H9 (cell line): ENCODE results near the gene RPL11. TPM values are rescaled to one million over a fixed set of nuclear protein-coding genes. Genes with fewer than 3 reads are reported as not detected.

Experiments used
- DNase-seq: peaks from one replicate; pipeline ENCODE4 v3.0.0-alpha.2; 2017
- H2AFZ ChIP-seq: one replicate; pipeline ENCODE4 v1.6.1; 2013; ENCODE audit warnings: mild to moderate bottlenecking, low read length, control low read depth, moderate library complexity
- H2AK5ac ChIP-seq: 2 replicates; pipeline ENCODE4 v1.6.1; 2013; ENCODE audit warnings: low read length, control low read depth, mixed read lengths; ENCODE audit not compliant: insufficient read length
- H2BK120ac ChIP-seq: one replicate; pipeline ENCODE4 v1.6.1; 2013; ENCODE audit warnings: low read depth, mild to moderate bottlenecking, low read length, control low read depth, inconsistent platforms; ENCODE audit not compliant: poor library complexity, severe bottlenecking
- H2BK12ac ChIP-seq: 2 replicates; pipeline ENCODE4 v1.6.1; 2013; ENCODE audit warnings: low read length, control low read depth, mixed read lengths, low read depth; ENCODE audit not compliant: insufficient read length
- H2BK15ac ChIP-seq: 2 replicates; pipeline ENCODE4 v1.6.1; 2013; ENCODE audit warnings: low read depth, low read length, control low read depth
- H2BK20ac ChIP-seq: one replicate; pipeline ENCODE4 v1.6.1; 2013; ENCODE audit warnings: low read depth, mild to moderate bottlenecking, low read length, control low read depth, inconsistent platforms; ENCODE audit not compliant: poor library complexity, severe bottlenecking
- H2BK5ac ChIP-seq: 2 replicates; pipeline ENCODE4 v1.6.1; 2013; ENCODE audit warnings: low read length, control low read depth, mixed read lengths; ENCODE audit not compliant: insufficient read length
- H3K14ac ChIP-seq: 2 replicates; pipeline ENCODE4 v1.6.1; 2013; ENCODE audit warnings: low read length, control low read depth; ENCODE audit not compliant: insufficient read depth
- H3K18ac ChIP-seq: 2 replicates; pipeline ENCODE4 v1.6.1; 2013; ENCODE audit warnings: low read depth, mild to moderate bottlenecking, mixed read lengths, low read length, control low read depth; ENCODE audit not compliant: insufficient read length
- H3K23ac ChIP-seq: 2 replicates; pipeline ENCODE4 v1.6.1; 2013; ENCODE audit warnings: low read length, control low read depth, mixed read lengths, low read depth; ENCODE audit not compliant: insufficient read length
- H3K23me2 ChIP-seq: 2 replicates; pipeline ENCODE4 v1.6.1; 2013; ENCODE audit warnings: low read depth, mild to moderate bottlenecking, mixed read lengths, low read length, control low read depth; ENCODE audit not compliant: insufficient read length, poor library complexity, severe bottlenecking
- H3K27ac ChIP-seq: 2 replicates; pipeline ENCODE4 v1.5.1; 2013; ENCODE audit warnings: low read length, control low read depth, mixed read lengths, low read depth; ENCODE audit not compliant: insufficient read length
- H3K27me3 ChIP-seq: 2 replicates; pipeline ENCODE4 v1.6.1; 2013; ENCODE audit warnings: low read length, control low read depth, inconsistent platforms; ENCODE audit not compliant: insufficient read depth
- H3K4ac ChIP-seq: 2 replicates; pipeline ENCODE4 v1.6.1; 2013; ENCODE audit warnings: low read depth, mild to moderate bottlenecking, control low read depth, inconsistent platforms, low read length, moderate library complexity
- H3K4me1 ChIP-seq: 2 replicates; pipeline ENCODE4 v1.6.1; 2013; ENCODE audit warnings: low read length, control low read depth, inconsistent platforms; ENCODE audit not compliant: insufficient read depth
- H3K4me2 ChIP-seq: 2 replicates; pipeline ENCODE4 v1.6.1; 2013; ENCODE audit warnings: low read length, control low read depth, mixed read lengths; ENCODE audit not compliant: insufficient read length, insufficient read depth
- H3K56ac ChIP-seq: 2 replicates; pipeline ENCODE4 v1.6.1; 2013; ENCODE audit warnings: low read depth, mild to moderate bottlenecking, mixed read lengths, low read length, control low read depth; ENCODE audit not compliant: insufficient read length
- H3K79me1 ChIP-seq: 2 replicates; pipeline ENCODE4 v1.6.1; 2013; ENCODE audit warnings: low read depth, mild to moderate bottlenecking, moderate library complexity, low read length, control low read depth, inconsistent platforms; ENCODE audit not compliant: insufficient read depth, poor library complexity, severe bottlenecking
- H3K79me2 ChIP-seq: 2 replicates; pipeline ENCODE4 v1.6.1; 2013; ENCODE audit warnings: low read length, control low read depth, inconsistent platforms; ENCODE audit not compliant: insufficient read depth
- H3K9ac ChIP-seq: 2 replicates; pipeline ENCODE4 v1.6.1; 2013; ENCODE audit warnings: low read length, control low read depth, mixed read lengths; ENCODE audit not compliant: insufficient read length; ENCODE audit errors: extremely low read depth
- H3K9me3 ChIP-seq: one replicate; pipeline ENCODE4 v1.6.1; 2013; ENCODE audit warnings: low read depth, low read length, inconsistent platforms; ENCODE audit not compliant: control insufficient read depth
- H3T11ph ChIP-seq: one replicate; pipeline ENCODE4 v1.6.1; 2013; ENCODE audit warnings: mild to moderate bottlenecking, low read length, control low read depth, inconsistent platforms
- H4K20me1 ChIP-seq: one replicate; pipeline ENCODE4 v1.6.1; 2013; ENCODE audit not compliant: control insufficient read depth, insufficient read length, insufficient read depth
- H4K5ac ChIP-seq: 2 replicates; pipeline ENCODE4 v1.6.1; 2013; ENCODE audit warnings: low read depth, mild to moderate bottlenecking, mixed read lengths, low read length, control low read depth; ENCODE audit not compliant: insufficient read length
- H4K8ac ChIP-seq: replicated peaks from 2 replicates; pipeline ENCODE4 v1.6.1; 2013; ENCODE audit warnings: low read length, control low read depth, mixed read lengths, low read depth; ENCODE audit not compliant: insufficient read length
- H4K91ac ChIP-seq: 2 replicates; pipeline ENCODE4 v1.6.1; 2013; ENCODE audit warnings: low read depth, mild to moderate bottlenecking, moderate library complexity, mixed read lengths, low read length, control low read depth; ENCODE audit not compliant: insufficient read length
- H3K27ac Mint-ChIP-seq, 3 experiments: 2 replicates in 2 of 3; 3 replicates in 1 of 3; pipeline ENCODE4 v1.8.0; 2020 to 2021; ENCODE audit warnings: mixed read lengths in 3 of 3, mild to moderate bottlenecking in 1 of 3, moderate library complexity in 1 of 3
- H3K27me3 Mint-ChIP-seq: 2 replicates; pipeline ENCODE4 v1.8.0; 2021; ENCODE audit warnings: low read depth, mild to moderate bottlenecking, moderate library complexity, mixed read lengths
- H3K36me3 Mint-ChIP-seq, 3 experiments: 2 replicates in 2 of 3; 3 replicates in 1 of 3; pipeline ENCODE4 v1.8.0; 2020 to 2021; ENCODE audit warnings: low read depth in 3 of 3, mixed read lengths in 3 of 3; ENCODE audit not compliant: insufficient read depth in 1 of 3
- H3K4me1 Mint-ChIP-seq, 2 experiments: 2 replicates each; pipeline ENCODE4 v1.8.0; 2020; ENCODE audit warnings: mixed read lengths in 2 of 2
- H3K4me3 Mint-ChIP-seq, 2 experiments: 2 replicates in 1 of 2; 3 replicates in 1 of 2; pipeline ENCODE4 v1.8.0; 2020 to 2021; ENCODE audit warnings: mild to moderate bottlenecking in 2 of 2, mixed read lengths in 2 of 2, moderate library complexity in 1 of 2
- H3K9me3 Mint-ChIP-seq, 2 experiments: 2 replicates in 1 of 2; 3 replicates in 1 of 2; pipeline ENCODE4 v1.8.0; 2020; ENCODE audit warnings: mild to moderate bottlenecking in 2 of 2, mixed read lengths in 2 of 2, moderate library complexity in 1 of 2
- WGBS: extraction: QIAGEN DNeasy Blood & Tissue Kit; methylation state at CpG from one replicate; pipeline ENCODE4 v1.1.7; 2013; ENCODE audit warnings: missing lambda C conversion rate, low lambda C conversion rate, mixed read lengths; ENCODE audit not compliant: insufficient read length; ENCODE audit errors: extremely low coverage; 5-methylcytosine and 5-hydroxymethylcytosine counted together
- total RNA-seq: library from RNA; stranded (reverse); gene quantifications from 2 replicates; pipeline ENCODE4 v1.2.1, GENCODE V29; 2021
- TF ChIP-seq, protein P1 (sequence below): fragments of 200-600 bp; sonication (generic); conservative IDR thresholded peaks from 3 replicates; pipeline ENCODE4 v1.8.0; 2021; ENCODE audit warnings: antibody characterized with exemption, mild to moderate bottlenecking

RPL11 gene
- total RNA-seq, 1 experiment from 2014 or later, result 1,618 TPM

DNA sequence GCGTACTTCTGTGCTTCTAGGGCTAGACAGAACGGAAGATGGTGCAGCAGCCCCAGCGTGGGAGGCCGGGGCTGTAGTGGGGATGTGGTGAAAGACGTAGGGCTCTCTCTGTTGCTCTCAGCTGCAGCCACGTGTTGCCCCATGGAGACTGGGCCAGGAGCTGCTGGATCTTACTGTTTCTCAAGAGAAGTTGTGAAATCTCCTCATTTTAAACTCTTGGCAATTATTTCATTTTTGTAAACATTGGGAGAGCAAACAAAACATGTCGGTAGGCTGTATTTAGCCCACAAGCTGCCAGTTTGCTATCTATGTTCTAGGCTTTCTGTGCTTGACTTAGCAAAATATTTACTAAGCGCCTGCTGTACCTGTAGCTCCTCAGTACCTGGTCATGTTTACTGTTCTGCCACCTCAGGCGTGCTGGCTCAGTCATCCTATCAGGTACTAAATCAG lies 35.8 kb downstream of the RPL11 start:
- no peak for DNase-seq
- TF ChIP-seq, protein P1, sequence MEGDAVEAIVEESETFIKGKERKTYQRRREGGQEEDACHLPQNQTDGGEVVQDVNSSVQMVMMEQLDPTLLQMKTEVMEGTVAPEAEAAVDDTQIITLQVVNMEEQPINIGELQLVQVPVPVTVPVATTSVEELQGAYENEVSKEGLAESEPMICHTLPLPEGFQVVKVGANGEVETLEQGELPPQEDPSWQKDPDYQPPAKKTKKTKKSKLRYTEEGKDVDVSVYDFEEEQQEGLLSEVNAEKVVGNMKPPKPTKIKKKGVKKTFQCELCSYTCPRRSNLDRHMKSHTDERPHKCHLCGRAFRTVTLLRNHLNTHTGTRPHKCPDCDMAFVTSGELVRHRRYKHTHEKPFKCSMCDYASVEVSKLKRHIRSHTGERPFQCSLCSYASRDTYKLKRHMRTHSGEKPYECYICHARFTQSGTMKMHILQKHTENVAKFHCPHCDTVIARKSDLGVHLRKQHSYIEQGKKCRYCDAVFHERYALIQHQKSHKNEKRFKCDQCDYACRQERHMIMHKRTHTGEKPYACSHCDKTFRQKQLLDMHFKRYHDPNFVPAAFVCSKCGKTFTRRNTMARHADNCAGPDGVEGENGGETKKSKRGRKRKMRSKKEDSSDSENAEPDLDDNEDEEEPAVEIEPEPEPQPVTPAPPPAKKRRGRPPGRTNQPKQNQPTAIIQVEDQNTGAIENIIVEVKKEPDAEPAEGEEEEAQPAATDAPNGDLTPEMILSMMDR, result no peak
- H3K56ac ChIP-seq, result no peak overlapping the region
- no peak overlapping the region for H2AK5ac ChIP-seq
- no peaks in the 10 kb centered on the region for H3K4me1 ChIP-seq
- no peak overlapping the region for H3K9ac ChIP-seq
- no peak overlapping the region for H4K8ac ChIP-seq
- H4K91ac ChIP-seq, result no peak overlapping the region
- H3K23me2 ChIP-seq, result no peaks in the 10 kb centered on the region
- no peaks in the 10 kb centered on the region for H4K20me1 ChIP-seq
- peaks cover 4% of the 10 kb centered on the region; the same call in 1 of the 2 replicates for H3K79me2 ChIP-seq
- H3K4me1 Mint-ChIP-seq, result peaks cover 2 to 6% of the 10 kb centered on the region in 2 experiments; a peak in 2 of 4 replicates
- H3K9me3 Mint-ChIP-seq, result no peaks in the 10 kb centered on the region
- H3K23ac ChIP-seq, result no peak overlapping the region
- H3T11ph ChIP-seq, result no peak overlapping the region
- no peak overlapping the region for H2BK15ac ChIP-seq
- no peaks in the 10 kb centered on the region for H3K79me1 ChIP-seq
- 0 out of 7 replicates have a peak overlapping the region, but pooled peaks of 1 of the 3 experiments have one; percentile 28 for H3K27ac Mint-ChIP-seq
- H3K4me2 ChIP-seq, result no peak overlapping the region
- H2BK12ac ChIP-seq, result no peak overlapping the region
- no peak overlapping the region for H2BK120ac ChIP-seq
- H3K4me3 Mint-ChIP-seq, result no peak overlapping the region
- H3K4ac ChIP-seq, result no peak overlapping the region
- H3K9me3 ChIP-seq, result no peaks in the 10 kb centered on the region
- H3K14ac ChIP-seq, result no peak overlapping the region
- no peaks in the 10 kb centered on the region for H3K27me3 ChIP-seq
- H2BK20ac ChIP-seq, result no peak overlapping the region
- H3K27ac ChIP-seq, result no peak overlapping the region
- no peaks in the 10 kb centered on the region for H3K27me3 Mint-ChIP-seq
- H2BK5ac ChIP-seq, result no peak overlapping the region
- no peak overlapping the region for H2AFZ ChIP-seq
- WGBS, result no CpG with 5 or more reads among the region's 9 CpGs
- no peaks in the 10 kb centered on the region; a peak in 1 of 7 replicates for H3K36me3 Mint-ChIP-seq
- no peak overlapping the region for H3K18ac ChIP-seq
- no peak overlapping the region for H4K5ac ChIP-seq
